ENCODE measurements around the gene CCBE1. TPM values are rescaled to one million over a fixed set of nuclear protein-coding genes. Genes with fewer than 3 reads are reported as not detected.

Gene CCBE1
- total and polyA plus RNA-seq, 2 of the 4 experiments (the other 2 are of a cell fraction): 64.8 to 148 TPM

- no TSS peak for BruUV-seq (replicated peaks)
- dilution Hi-C loops (cut with HindIII; ENCODE audit: low sequenced_read_pairs, unreplicated experiment): no loop called here
Observed at GRCh38 chr18:59643740-59644139, 53.5 kb downstream of the CCBE1 start.

More at GRCh38 chr18:59643740-59644139, 53.5 kb downstream of the CCBE1 start:
- no peak overlapping the region for H2AFZ ChIP-seq (replicated peaks; ENCODE audit: low read length, poor library complexity)
- no peak overlapping the region for H3K56ac ChIP-seq (ENCODE audit: extremely low read depth, insufficient read depth, low read length)
- intact Hi-C loops (cut with micrococcal nuclease): no loop called here
- no peak overlapping the region for H3K9ac ChIP-seq (ENCODE audit: low read depth, low read length)
- DNase-seq (no peak), ATAC-seq (ENCODE audit: low read depth) (no peak)
- H3K9me3 ChIP-seq (ENCODE audit: control insufficient read depth, insufficient read depth, low read length): no peaks in the 10 kb centered on the region
- H2BK15ac ChIP-seq (ENCODE audit: low read depth, low read length): no peak overlapping the region
- in situ Hi-C loops (cut with MboI; ENCODE audit: low sequenced_read_pairs): loop anchor here (25.0 kb wide), 1 partner anchor 181 kb away; no protein-coding TSS in a partner anchor
- H3K36me3 ChIP-seq (ENCODE audit: control insufficient read depth, insufficient read depth, low read length): no peaks in the 10 kb centered on the region
- no peak overlapping the region for H2BK5ac ChIP-seq (ENCODE audit: low read depth, low read length, poor library complexity, severe bottlenecking)
- no peak overlapping the region for H2AK5ac ChIP-seq (ENCODE audit: low read depth, low read length)
- peaks cover 6% of the 10 kb centered on the region for H3K9me1 ChIP-seq (ENCODE audit: insufficient read depth, low read length)
- H3K4ac ChIP-seq (ENCODE audit: low read depth, low read length): no peak overlapping the region
- peaks cover 14% of the 10 kb centered on the region; the same call in 1 of the 2 replicates for H4K20me1 ChIP-seq (ENCODE audit: insufficient read depth, low read length)
- H3K4me3 ChIP-seq (ENCODE audit: insufficient read depth, low read depth, low read length): no peak overlapping the region
- CTCF ChIA-PET: no interaction called here
- peaks cover 43 to 62% of the 10 kb centered on the region in 2 experiments for H3K79me1 ChIP-seq (ENCODE audit: low read depth in 1 of 2, low read length in 2 of 2)
- no peak overlapping the region for H3K18ac ChIP-seq (ENCODE audit: low read depth, low read length)
- H2BK120ac ChIP-seq (ENCODE audit: low read depth, low read length): no peak overlapping the region
- H3K4me1 ChIP-seq (ENCODE audit: control insufficient read depth, insufficient read depth, low read length): peaks cover 4% of the 10 kb centered on the region
- POLR2A ChIA-PET (ENCODE audit: unreplicated experiment): no interaction called here
- 100% methylated on average over 1 of the region's 6 CpGs; no CpG with 5 or more reads in 1 of the 2 experiments for WGBS, 2 experiments (ENCODE audit: extremely low coverage in 2 of 2, insufficient read length in 1 of 2)
- no peaks in the 10 kb centered on the region for H3K27me3 ChIP-seq (ENCODE audit: control insufficient read depth, insufficient read depth, low read length)
- no peak overlapping the region for H4K8ac ChIP-seq (ENCODE audit: low read depth in 2 of 2, low read length in 2 of 2)
- H2BK20ac ChIP-seq (ENCODE audit: low read depth, low read length): no peak overlapping the region
- H3K4me2 ChIP-seq (ENCODE audit: low read depth, low read length): no peak overlapping the region
- no peak overlapping the region for H3K27ac ChIP-seq (ENCODE audit: insufficient read depth, low read length)
- no peak overlapping the region for H4K91ac ChIP-seq (ENCODE audit: insufficient read depth, low read depth, low read length)
- H4K5ac ChIP-seq (ENCODE audit: low read depth, low read length): no peak overlapping the region
- H3K14ac ChIP-seq (replicated peaks; ENCODE audit: low read depth, low read length): no peak overlapping the region
- H3K23ac ChIP-seq (ENCODE audit: low read depth, low read length): no peak overlapping the region
- H2AK9ac ChIP-seq (replicated peaks; ENCODE audit: low read depth, low read length, poor library complexity): no peak overlapping the region
- no peak for TF ChIP-seq MXI1 (IDR thresholded peaks at IDR 0.05; ENCODE audit: borderline replicate concordance, low read depth, low read length)

Data from IMR-90 (cell line).